Trophoblast cell (in vitro differentiated cells and primary cell): ENCODE data around the gene SCFD2.

Source experiments
- DNase-seq, 2 donors: peaks; one replicate each; pipeline ENCODE4 v3.0.0-alpha.2; 2016
- H2AFZ ChIP-seq: 2 replicates; pipeline ENCODE4 v1.6.1; 2013; ENCODE audit warnings: low read length, moderate library complexity, mild to moderate bottlenecking; ENCODE audit not compliant: insufficient read depth, poor library complexity
- H2AK5ac ChIP-seq: 2 replicates; pipeline ENCODE4 v1.6.1; 2013; ENCODE audit warnings: mild to moderate bottlenecking, low read length
- H2BK120ac ChIP-seq: 2 replicates; pipeline ENCODE4 v1.6.1; 2013; ENCODE audit warnings: low read length, mild to moderate bottlenecking, moderate library complexity; ENCODE audit not compliant: insufficient read depth, poor library complexity
- H2BK12ac ChIP-seq: 2 replicates; pipeline ENCODE4 v1.6.1; 2013; ENCODE audit warnings: mild to moderate bottlenecking, low read length, moderate library complexity
- H2BK5ac ChIP-seq: 2 replicates; pipeline ENCODE4 v1.6.1; 2013; ENCODE audit warnings: low read length, low read depth, moderate library complexity, mild to moderate bottlenecking; ENCODE audit not compliant: poor library complexity
- H3K14ac ChIP-seq: 2 replicates; pipeline ENCODE4 v1.6.1; 2013; ENCODE audit warnings: mild to moderate bottlenecking, low read length
- H3K18ac ChIP-seq: 2 replicates; pipeline ENCODE4 v1.6.1; 2013; ENCODE audit warnings: mild to moderate bottlenecking, low read length
- H3K23ac ChIP-seq: 2 replicates; pipeline ENCODE4 v1.6.1; 2013; ENCODE audit warnings: low read length
- H3K27ac ChIP-seq: 2 replicates; pipeline ENCODE4 v1.5.1; 2013; ENCODE audit warnings: low read depth, mild to moderate bottlenecking, inconsistent platforms, low read length, moderate library complexity
- H3K27me3 ChIP-seq: 2 replicates; pipeline ENCODE4 v1.6.1; 2013; ENCODE audit warnings: inconsistent platforms, mild to moderate bottlenecking, low read length, moderate library complexity; ENCODE audit not compliant: insufficient read depth
- H3K36me3 ChIP-seq, 2 experiments: 1 replicate in 1 of 2; 2 replicates in 1 of 2; pipeline ENCODE4 v1.6.1; 2013; ENCODE audit warnings: low read length in 2 of 2, mild to moderate bottlenecking in 2 of 2, moderate library complexity in 1 of 2; ENCODE audit not compliant: insufficient read depth in 2 of 2, control insufficient read depth in 1 of 2
- H3K4ac ChIP-seq: 2 replicates; pipeline ENCODE4 v1.6.1; 2013; ENCODE audit warnings: low read depth, mild to moderate bottlenecking, low read length, moderate library complexity
- H3K4me1 ChIP-seq, 2 experiments: 1 replicate in 1 of 2; 2 replicates in 1 of 2; pipeline ENCODE4 v1.6.1; 2013; ENCODE audit warnings: low read length in 2 of 2, mild to moderate bottlenecking in 2 of 2, moderate library complexity in 1 of 2; ENCODE audit not compliant: insufficient read depth in 2 of 2, control insufficient read depth in 1 of 2
- H3K4me2 ChIP-seq: 2 replicates; pipeline ENCODE4 v1.6.1; 2013; ENCODE audit warnings: inconsistent platforms, mild to moderate bottlenecking, low read length, moderate library complexity
- H3K4me3 ChIP-seq: 2 replicates; pipeline ENCODE4 v1.5.1; 2013; ENCODE audit warnings: mild to moderate bottlenecking, low read depth, low read length, inconsistent platforms
- H3K79me1 ChIP-seq: one replicate; pipeline ENCODE4 v1.6.1; 2013; ENCODE audit warnings: low read length
- H3K79me2 ChIP-seq: 2 replicates; pipeline ENCODE4 v1.6.1; 2013; ENCODE audit warnings: low read length, mild to moderate bottlenecking; ENCODE audit not compliant: control insufficient read depth, insufficient read depth, poor library complexity
- H3K9ac ChIP-seq: 2 replicates; pipeline ENCODE4 v1.6.1; 2013; ENCODE audit warnings: mild to moderate bottlenecking, low read length
- H3K9me3 ChIP-seq: 2 replicates; pipeline ENCODE4 v1.6.1; 2013; ENCODE audit warnings: low read depth, mild to moderate bottlenecking, control low read depth, inconsistent platforms, low read length; ENCODE audit not compliant: insufficient read depth
- H4K12ac ChIP-seq: 2 replicates; pipeline ENCODE4 v1.6.1; 2013; ENCODE audit warnings: low read depth, mild to moderate bottlenecking, low read length, moderate library complexity
- H4K8ac ChIP-seq: 2 replicates; pipeline ENCODE4 v1.6.1; 2013; ENCODE audit warnings: low read depth, mild to moderate bottlenecking, low read length, moderate library complexity
- H4K91ac ChIP-seq: one replicate; pipeline ENCODE4 v1.6.1; 2013; ENCODE audit warnings: low read depth, mild to moderate bottlenecking, low read length, moderate library complexity
- WGBS: extraction: QIAGEN DNeasy Blood & Tissue Kit; methylation state at CpG from one replicate; pipeline ENCODE4 v1.1.7; 2013; ENCODE audit warnings: missing lambda C conversion rate; ENCODE audit not compliant: insufficient read length, insufficient coverage; ENCODE audit errors: extremely low coverage; 5-methylcytosine and 5-hydroxymethylcytosine counted together

SCFD2 gene

DNA sequence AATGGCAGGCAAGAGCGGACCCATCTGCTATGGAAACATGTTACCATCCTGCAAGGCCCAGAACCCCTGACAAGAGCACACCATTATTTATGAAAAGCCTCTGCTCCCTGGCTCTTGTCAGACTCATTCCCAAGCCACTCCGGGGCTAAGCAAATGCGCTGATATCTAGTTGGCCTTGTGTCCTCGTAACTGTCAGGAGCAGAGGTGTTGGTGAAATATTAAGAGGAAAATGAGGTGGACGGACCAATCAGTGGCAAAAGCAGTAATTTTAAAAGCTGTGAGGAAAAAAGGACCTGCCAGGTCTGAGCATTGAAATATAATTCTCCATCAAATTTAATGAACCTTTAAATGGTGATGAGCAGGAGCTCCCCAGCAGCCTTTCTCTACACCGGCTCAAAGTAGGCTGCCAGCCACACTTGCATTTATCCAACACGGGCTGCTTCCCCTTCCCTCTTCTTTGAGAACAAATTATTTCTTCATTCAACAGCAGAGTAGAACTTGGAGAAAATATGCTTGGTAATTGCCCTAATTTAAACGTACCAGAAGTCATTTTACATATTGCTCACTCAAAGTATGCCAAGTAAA, 289.4 kb downstream of the SCFD2 start:
- no peaks in the 10 kb centered on the region for H3K36me3 ChIP-seq
- no peak overlapping the region for H3K4ac ChIP-seq
- H2BK120ac ChIP-seq, result no peak overlapping the region
- no peak overlapping the region for H2AFZ ChIP-seq
- no peak overlapping the region for H3K18ac ChIP-seq
- no peak for DNase-seq
- H2BK5ac ChIP-seq, result no peak overlapping the region
- H3K4me1 ChIP-seq, result peaks cover 2 to 4% of the 10 kb centered on the region in 2 experiments
- H3K79me1 ChIP-seq, result peaks cover 2% of the 10 kb centered on the region
- H4K12ac ChIP-seq, result no peak overlapping the region
- H3K27me3 ChIP-seq, result no peaks in the 10 kb centered on the region
- H4K91ac ChIP-seq, result no peak overlapping the region
- no peaks in the 10 kb centered on the region for H3K79me2 ChIP-seq
- H4K8ac ChIP-seq, result no peak overlapping the region
- H3K4me3 ChIP-seq, result no peak overlapping the region
- H3K27ac ChIP-seq, result no peak overlapping the region
- H3K4me2 ChIP-seq, result no peak overlapping the region
- no peak overlapping the region for H3K23ac ChIP-seq
- H3K9ac ChIP-seq, result no peak overlapping the region
- H3K14ac ChIP-seq, result no peak overlapping the region
- no CpG with 5 or more reads among the region's 8 CpGs for WGBS
- H2AK5ac ChIP-seq, result no peak overlapping the region
- no peak overlapping the region for H2BK12ac ChIP-seq
- no peaks in the 10 kb centered on the region for H3K9me3 ChIP-seq

DNA sequence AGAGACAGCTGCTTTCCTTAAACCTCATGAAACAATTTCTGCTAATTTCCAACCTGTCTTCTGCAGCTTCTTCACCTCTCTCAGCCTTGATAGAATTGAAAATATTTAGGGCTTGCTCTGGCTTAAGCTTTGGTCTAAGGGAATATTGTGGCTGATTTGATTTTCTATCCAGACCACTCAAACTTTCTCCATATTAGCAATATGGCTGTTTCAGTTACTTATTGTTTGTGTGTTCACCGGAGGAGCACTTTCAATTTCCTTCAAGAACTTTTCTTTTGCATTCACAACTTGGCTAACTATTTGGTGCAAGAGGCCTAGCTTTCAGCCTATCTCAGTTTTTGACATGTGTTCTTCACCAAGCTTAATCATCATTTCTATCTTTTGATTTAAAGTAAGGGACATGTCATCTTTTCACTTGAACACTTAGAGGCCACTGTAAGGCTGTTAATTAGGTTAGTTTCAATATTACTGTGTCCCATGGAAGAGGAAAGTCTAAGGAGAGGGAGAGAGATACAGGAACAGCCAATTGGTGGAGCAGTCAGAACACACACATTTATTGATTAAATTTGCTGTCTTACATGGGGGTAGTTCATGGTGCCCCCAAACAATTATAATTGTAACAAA, 290.6 kb downstream of the SCFD2 start:
- DNase-seq, result no peak
- no CpG with 5 or more reads among the region's 1 CpG for WGBS
- Histone ChIP-seq H3K4me2 (no peak overlapping the region), H3K18ac (no peak overlapping the region), H3K9ac (no peak overlapping the region), H3K4me1 (peaks cover 2 to 4% of the 10 kb centered on the region in 2 experiments), H4K8ac (no peak overlapping the region), H3K14ac (no peak overlapping the region), H3K23ac (no peak overlapping the region), H3K27ac (no peak overlapping the region), H3K36me3 (no peaks in the 10 kb centered on the region), H3K4me3 (no peak overlapping the region), H3K79me2 (no peaks in the 10 kb centered on the region), H3K9me3 (no peaks in the 10 kb centered on the region), H3K4ac (no peak overlapping the region), H2BK5ac (no peak overlapping the region), H4K12ac (no peak overlapping the region), H3K79me1 (peaks cover 2% of the 10 kb centered on the region), H2AFZ (no peak overlapping the region), H2BK12ac (no peak overlapping the region), H3K27me3 (no peaks in the 10 kb centered on the region), H2AK5ac (no peak overlapping the region), H4K91ac (no peak overlapping the region), H2BK120ac (no peak overlapping the region)

DNA sequence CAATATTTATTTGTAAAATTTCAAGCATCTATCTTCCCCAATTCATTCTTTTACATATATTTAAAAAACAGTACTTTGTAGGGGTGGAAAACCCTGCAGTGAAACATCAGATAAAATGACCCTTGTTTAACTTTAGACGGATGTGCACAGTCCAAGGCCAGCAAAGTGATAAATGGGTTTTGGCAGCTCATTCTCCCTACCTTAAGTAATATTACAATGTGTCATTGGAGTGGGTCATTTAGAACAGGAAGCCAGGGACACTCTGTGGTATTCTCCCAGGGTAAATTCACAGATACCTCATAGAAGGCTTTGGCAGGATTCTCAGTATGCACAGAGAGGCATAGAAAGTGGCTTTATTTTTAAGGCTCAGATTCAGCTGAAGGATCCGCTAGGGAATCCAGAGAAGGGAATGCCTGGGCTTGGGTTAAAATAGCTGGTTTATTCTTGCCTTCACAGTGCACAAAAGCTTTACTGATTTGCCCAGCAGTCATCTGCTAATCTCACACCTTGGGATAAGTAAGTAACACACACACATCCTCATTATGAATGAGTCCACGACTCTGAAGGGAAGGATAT, 297.0 kb downstream of the SCFD2 start:
- H3K27ac ChIP-seq, result no peak overlapping the region
- no peak overlapping the region for H3K18ac ChIP-seq
- no peaks in the 10 kb centered on the region for H3K79me2 ChIP-seq
- no peak overlapping the region for H2AFZ ChIP-seq
- H3K4me2 ChIP-seq, result no peak overlapping the region
- H3K14ac ChIP-seq, result no peak overlapping the region
- no peaks in the 10 kb centered on the region for H3K4me1 ChIP-seq
- no peak overlapping the region for H4K12ac ChIP-seq
- no peak overlapping the region for H4K8ac ChIP-seq
- no peak overlapping the region for H2BK5ac ChIP-seq
- H3K9ac ChIP-seq, result no peak overlapping the region
- no peak overlapping the region for H2AK5ac ChIP-seq
- H3K36me3 ChIP-seq, result no peaks in the 10 kb centered on the region
- no peak overlapping the region for H3K23ac ChIP-seq
- no peak overlapping the region for H3K4me3 ChIP-seq
- no peak for DNase-seq
- H2BK120ac ChIP-seq, result no peak overlapping the region
- H3K27me3 ChIP-seq, result no peaks in the 10 kb centered on the region
- WGBS, result no CpG with 5 or more reads among the region's 3 CpGs
- no peak overlapping the region for H4K91ac ChIP-seq
- H3K9me3 ChIP-seq, result no peaks in the 10 kb centered on the region
- no peaks in the 10 kb centered on the region for H3K79me1 ChIP-seq
- H3K4ac ChIP-seq, result no peak overlapping the region
- no peak overlapping the region for H2BK12ac ChIP-seq

DNA sequence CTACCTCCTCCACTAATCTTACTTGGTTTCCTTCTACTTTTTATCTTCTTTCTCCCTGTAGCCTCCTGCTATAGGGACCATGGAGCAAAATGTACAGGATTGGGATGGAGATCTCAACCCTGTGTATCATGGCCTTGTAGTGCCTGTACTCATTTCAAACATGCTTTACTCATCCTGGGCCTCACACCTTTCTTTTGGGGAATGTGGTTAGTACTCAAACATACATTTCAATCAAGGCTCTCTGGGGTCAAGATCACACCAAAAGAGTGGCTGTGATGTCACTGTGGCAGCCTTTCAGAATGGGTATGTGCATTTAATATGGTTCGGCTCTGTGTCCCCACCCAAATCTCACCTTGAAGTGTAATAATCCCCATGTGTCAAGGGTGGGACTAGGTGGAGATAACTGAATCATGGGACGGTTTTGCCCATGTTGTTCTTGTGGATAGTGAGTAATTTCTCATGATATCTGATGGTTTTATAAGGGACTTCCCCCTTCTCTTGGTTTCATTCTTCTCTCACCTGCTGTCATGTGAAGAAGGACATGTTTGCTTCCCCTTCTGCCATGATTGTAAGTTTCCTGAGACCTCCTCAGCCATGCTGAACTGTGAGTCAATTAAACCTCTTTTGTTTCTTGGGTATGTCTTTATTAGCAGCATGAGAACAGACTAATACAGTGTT, 298.6 kb downstream of the SCFD2 start:
- Histone ChIP-seq H3K79me2 (no peaks in the 10 kb centered on the region), H3K36me3 (no peaks in the 10 kb centered on the region)
- no CpG with 5 or more reads among the region's 2 CpGs for WGBS

More for the DNA sequence above, 298.6 kb downstream of the SCFD2 start:
- Histone ChIP-seq H2BK120ac (no peak overlapping the region), H4K12ac (no peak overlapping the region), H3K79me1 (no peaks in the 10 kb centered on the region), H3K9ac (no peak overlapping the region), H3K14ac (no peak overlapping the region), H3K23ac (no peak overlapping the region), H4K8ac (no peak overlapping the region), H3K4me3 (no peak overlapping the region), H2BK12ac (no peak overlapping the region), H3K18ac (no peak overlapping the region), H3K4me2 (no peak overlapping the region), H4K91ac (no peak overlapping the region), H3K27ac (no peak overlapping the region), H3K4me1 (no peaks in the 10 kb centered on the region), H3K27me3 (no peaks in the 10 kb centered on the region), H2BK5ac (no peak overlapping the region), H3K4ac (no peak overlapping the region), H2AFZ (no peak overlapping the region), H3K9me3 (no peaks in the 10 kb centered on the region), H2AK5ac (no peak overlapping the region)
- no peak for DNase-seq
